ENCODE measurements around the gene IL19. TPM values are rescaled to one million over a fixed set of nuclear protein-coding genes. Genes with fewer than 3 reads are reported as not detected.

The IL19 gene
- total RNA-seq, 1 experiment from 2014 or later: not detected

GRCh38 chr1:206885341-206886060 is 114.9 kb downstream of the IL19 start:
- peaks cover 10% of the 10 kb centered on the region for H3K9me3 Mint-ChIP-seq
- H3K27ac Mint-ChIP-seq: no peak overlapping the region
- CTCF ChIA-PET: interaction anchor here (1.1 kb wide), 1 partner anchor 76 kb away, joined by 3 read pairs; no protein-coding TSS in a partner anchor
- no peak for DNase-seq (ENCODE audit: low spot score)
- TF ChIP-seq MLX (CRISPR knock-in tag; IDR thresholded peaks at IDR 0.05) (no peak), FOXK1 (CRISPR knock-in tag; IDR thresholded peaks at IDR 0.05) (no peak), CREB1 (CRISPR knock-in tag; IDR thresholded peaks at IDR 0.05) (no peak), GTF2I (CRISPR knock-in tag; conservative IDR thresholded peaks at IDR 0.05) (no peak), NR2C2 (CRISPR knock-in tag; IDR thresholded peaks at IDR 0.05) (no peak), MXD4 (CRISPR knock-in tag; IDR thresholded peaks at IDR 0.05; ENCODE audit: borderline replicate concordance) (no peak), IRF2 (CRISPR knock-in tag; IDR thresholded peaks at IDR 0.05; ENCODE audit: borderline replicate concordance, low read depth) (no peak), ZNF121 (CRISPR knock-in tag; IDR thresholded peaks at IDR 0.05) (no peak), SOX15 (CRISPR knock-in tag; IDR thresholded peaks at IDR 0.05) (no peak), ELF4 (CRISPR knock-in tag; IDR thresholded peaks at IDR 0.05; ENCODE audit: low read depth) (no peak), NFATC4 (CRISPR knock-in tag; IDR thresholded peaks at IDR 0.05) (no peak)
- H3K27me3 Mint-ChIP-seq (ENCODE audit: low read depth): no peaks in the 10 kb centered on the region
- H3K4me3 Mint-ChIP-seq: no peak overlapping the region
- POLR2A ChIA-PET: no interaction called here
- no peak for ATAC-seq
- no peaks in the 10 kb centered on the region for H3K36me3 Mint-ChIP-seq
- H3K4me1 Mint-ChIP-seq: peaks cover 10% of the 10 kb centered on the region

GRCh38 chr1:206886831-206887230 is 116.3 kb downstream of the IL19 start:
- CTCF ChIA-PET: no interaction called here
- Mint-ChIP-seq H3K27me3 (ENCODE audit: low read depth) (no peaks in the 10 kb centered on the region), H3K4me1 (peaks cover 19% of the 10 kb centered on the region)

More at GRCh38 chr1:206886831-206887230, 116.3 kb downstream of the IL19 start:
- Mint-ChIP-seq H3K4me3 (no peak overlapping the region), H3K9me3 (peaks cover 6% of the 10 kb centered on the region), H3K27ac (no peak overlapping the region), H3K36me3 (no peaks in the 10 kb centered on the region)
- no peak for DNase-seq (ENCODE audit: low spot score)
- POLR2A ChIA-PET: no interaction called here
- no peak for ATAC-seq
- TF ChIP-seq NR1H2 (CRISPR knock-in tag; IDR thresholded peaks at IDR 0.05): no peak
- TF ChIP-seq ZNF232 (CRISPR knock-in tag; IDR thresholded peaks at IDR 0.05): no peak
- TF ChIP-seq CREM (CRISPR knock-in tag; IDR thresholded peaks at IDR 0.05): no peak
- TF ChIP-seq FOXJ3 (CRISPR knock-in tag; IDR thresholded peaks at IDR 0.05; ENCODE audit: borderline replicate concordance): no peak
- TF ChIP-seq SMAD3 (CRISPR knock-in tag; IDR thresholded peaks at IDR 0.05; ENCODE audit: borderline replicate concordance): no peak
- TF ChIP-seq, protein P1, sequence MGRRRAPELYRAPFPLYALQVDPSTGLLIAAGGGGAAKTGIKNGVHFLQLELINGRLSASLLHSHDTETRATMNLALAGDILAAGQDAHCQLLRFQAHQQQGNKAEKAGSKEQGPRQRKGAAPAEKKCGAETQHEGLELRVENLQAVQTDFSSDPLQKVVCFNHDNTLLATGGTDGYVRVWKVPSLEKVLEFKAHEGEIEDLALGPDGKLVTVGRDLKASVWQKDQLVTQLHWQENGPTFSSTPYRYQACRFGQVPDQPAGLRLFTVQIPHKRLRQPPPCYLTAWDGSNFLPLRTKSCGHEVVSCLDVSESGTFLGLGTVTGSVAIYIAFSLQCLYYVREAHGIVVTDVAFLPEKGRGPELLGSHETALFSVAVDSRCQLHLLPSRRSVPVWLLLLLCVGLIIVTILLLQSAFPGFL (CRISPR knock-in tag; IDR thresholded peaks at IDR 0.05; ENCODE audit: borderline replicate concordance): no peak
- no peak for TF ChIP-seq GABPB1 (CRISPR knock-in tag; IDR thresholded peaks at IDR 0.05)
- TF ChIP-seq IRF2 (CRISPR knock-in tag; IDR thresholded peaks at IDR 0.05; ENCODE audit: borderline replicate concordance, low read depth): no peak
- TF ChIP-seq ZNF219 (CRISPR knock-in tag; IDR thresholded peaks at IDR 0.05; ENCODE audit: borderline replicate concordance): no peak
- no peak for TF ChIP-seq NR3C1 (CRISPR knock-in tag; conservative IDR thresholded peaks at IDR 0.05; ENCODE audit: low read depth)
- no peak for TF ChIP-seq KAT7 (CRISPR knock-in tag; IDR thresholded peaks at IDR 0.05; ENCODE audit: borderline replicate concordance)
- TF ChIP-seq ZBTB43 (CRISPR knock-in tag; IDR thresholded peaks at IDR 0.05): no peak
- TF ChIP-seq ARID4B (CRISPR knock-in tag; IDR thresholded peaks at IDR 0.05; ENCODE audit: borderline replicate concordance): no peak
- no peak for TF ChIP-seq MYBL2 (CRISPR knock-in tag; IDR thresholded peaks at IDR 0.05)
- TF ChIP-seq USF2 (CRISPR knock-in tag; IDR thresholded peaks at IDR 0.05): no peak
- no peak for TF ChIP-seq GTF2I (CRISPR knock-in tag; conservative IDR thresholded peaks at IDR 0.05)
- no peak for TF ChIP-seq ZNF138 (CRISPR knock-in tag; conservative IDR thresholded peaks at IDR 0.05)
- no peak for TF ChIP-seq E2F5 (CRISPR knock-in tag; IDR thresholded peaks at IDR 0.05)

Measured in WTC11 (cell line).